DMS153 treated with DMSO at 0.1 percent for 48 hours (cell line): Measurements from ENCODE around the gene CTH.
"Not testable (repeated sequence)": the region's sequence is repeated elsewhere in the genome, so short reads cannot be mapped to it uniquely, and the experiment has no call there.

ENCODE experiments used
- DNase-seq: peaks from one replicate; lab custom pipeline; 2025; ENCODE audit not compliant: unreplicated experiment; lab: John Stamatoyannopoulos, UW

Gene CTH

GRCh38 chr1:70452164-70452939, 41.3 kb downstream of the CTH start:
- not testable (repeated sequence) for DNase-seq

DNA sequence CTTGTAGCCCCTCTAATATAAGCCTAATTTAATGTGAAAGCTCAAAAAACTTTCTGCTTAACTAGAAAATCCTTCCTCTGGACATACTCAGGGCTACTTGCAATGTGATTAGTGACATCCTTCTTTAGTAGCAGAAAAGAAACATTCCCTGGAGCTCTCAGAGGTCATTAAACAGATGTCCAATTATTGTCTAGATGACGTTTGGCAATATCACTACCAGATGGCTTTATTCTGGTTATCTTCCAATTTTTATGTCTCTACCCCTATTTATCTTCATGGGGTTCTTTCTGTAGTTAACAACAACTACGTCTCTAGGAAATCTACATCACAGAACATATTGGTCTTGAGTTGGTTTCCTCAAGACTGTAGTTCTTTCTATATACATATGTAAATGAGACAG, 44.2 kb downstream of the CTH start:
- DNase-seq: no peak

GRCh38 chr1:70458131-70458530, 47.1 kb downstream of the CTH start:
- DNase-seq: no peak

GRCh38 chr1:70459496-70460225, 48.6 kb downstream of the CTH start:
- no peak for DNase-seq

DNA sequence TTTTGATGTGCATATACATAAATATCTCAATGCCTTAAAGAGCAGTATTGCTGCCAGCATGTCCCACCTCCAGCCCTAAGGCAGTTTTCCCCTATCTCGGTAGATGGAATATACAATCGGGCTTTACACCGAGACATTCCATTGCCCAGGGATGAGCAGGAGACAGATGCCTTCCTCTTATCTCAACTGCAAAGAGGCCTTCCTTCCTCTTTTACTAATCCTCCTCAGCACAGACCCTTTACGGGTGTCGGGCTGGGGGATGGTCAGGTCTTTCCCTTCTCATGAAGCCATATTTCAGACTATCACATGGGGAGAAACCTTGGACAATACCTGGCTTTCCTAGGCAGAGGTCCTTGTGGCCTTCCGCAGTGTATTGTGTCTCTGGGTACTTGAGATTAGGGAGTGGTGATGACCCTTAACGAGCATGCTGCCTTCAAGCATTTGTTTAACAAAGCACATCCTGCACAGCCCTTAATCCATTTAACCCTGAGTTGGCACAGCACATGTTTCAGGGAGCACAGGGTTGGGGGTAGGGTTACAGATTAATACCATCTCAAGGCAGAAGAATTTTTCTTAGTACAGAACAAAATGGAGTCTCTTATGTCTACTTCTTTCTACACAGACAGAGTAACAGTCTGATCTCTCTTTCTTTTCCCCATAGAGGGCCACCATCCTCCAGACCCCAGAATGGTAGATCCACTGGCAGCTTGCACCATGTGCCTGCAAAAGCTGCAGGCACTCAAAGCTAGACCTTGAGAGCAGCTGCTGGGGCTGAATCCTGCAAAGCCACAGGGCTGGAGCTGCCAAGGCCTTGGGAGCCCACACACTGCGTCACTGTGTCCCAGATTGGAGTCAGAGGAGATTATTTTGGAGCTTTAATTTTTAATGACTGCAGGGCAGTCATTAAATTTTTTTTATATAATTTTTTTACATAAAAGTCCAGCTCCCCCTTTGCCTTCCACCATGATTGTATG, 50.0 kb downstream of the CTH start:
- not testable (repeated sequence) for DNase-seq

GRCh38 chr1:70462611-70463010, 51.5 kb downstream of the CTH start:
- DNase-seq: no peak

- DNase-seq: no peak
Observed at GRCh38 chr1:70465911-70466310, 54.8 kb downstream of the CTH start.

- DNase-seq: no peak
Observed at GRCh38 chr1:70467531-70467930, 56.5 kb downstream of the CTH start.

GRCh38 chr1:70468180-70468579, 57.1 kb downstream of the CTH start:
- DNase-seq: no peak

DNA sequence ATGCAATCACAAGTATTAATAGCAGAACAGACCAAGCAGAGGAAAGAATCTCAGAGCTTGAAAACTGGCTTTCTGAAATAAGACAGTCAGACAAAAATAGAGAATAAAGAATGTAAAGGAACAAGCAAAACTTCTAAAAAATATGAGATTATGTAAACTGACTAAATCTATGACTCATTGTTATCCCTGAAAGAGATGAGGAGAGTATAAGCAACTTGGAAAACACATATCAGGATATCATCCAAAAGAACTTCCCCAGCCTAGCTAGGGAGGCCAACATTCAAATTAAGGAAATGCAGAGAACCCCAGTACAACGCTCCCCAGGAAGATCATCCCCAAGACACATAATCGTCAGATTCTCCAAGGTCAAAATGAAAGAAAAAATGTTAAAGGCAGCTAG, 58.1 kb downstream of the CTH start:
- DNase-seq: not testable (repeated sequence)

DNA sequence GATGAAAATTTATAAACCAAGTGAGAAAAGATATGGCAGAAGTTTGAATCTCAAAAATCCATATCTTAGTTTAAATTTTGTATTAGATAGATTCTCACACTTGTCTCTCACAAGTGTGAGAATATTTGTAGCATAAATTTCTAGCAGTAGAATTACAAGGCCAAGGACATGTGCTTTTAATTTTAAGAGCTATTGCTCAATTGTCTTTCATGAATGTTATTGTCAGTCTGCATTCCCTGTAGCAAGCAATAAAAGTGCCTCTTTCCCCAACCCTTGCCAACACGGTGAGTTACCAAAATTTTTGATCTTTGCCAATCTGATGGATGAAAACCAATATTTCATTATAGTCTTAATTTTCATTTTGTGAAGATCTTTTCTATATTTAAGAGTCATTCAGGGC, 64.0 kb downstream of the CTH start:
- no peak for DNase-seq

DNA sequence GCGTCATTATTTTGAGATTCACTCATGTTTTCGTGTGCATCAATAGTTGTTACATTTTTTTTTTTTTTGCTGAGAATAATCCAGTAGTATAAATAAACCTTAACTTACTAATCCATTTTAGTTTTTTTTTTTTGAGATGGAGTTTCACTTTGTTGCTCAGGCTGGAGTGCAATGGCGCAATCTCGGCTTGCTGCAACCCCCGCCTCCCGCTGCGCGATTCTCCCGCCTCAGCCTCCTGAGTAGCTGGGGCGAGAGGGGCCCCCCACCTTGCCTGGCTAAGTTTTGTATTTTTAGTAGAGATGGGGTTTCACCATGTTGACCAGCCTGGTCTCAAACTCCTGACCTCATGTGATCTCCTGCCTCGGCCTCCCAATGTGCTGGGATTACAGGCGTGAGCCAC, 66.0 kb downstream of the CTH start:
- no peak for DNase-seq

DNA sequence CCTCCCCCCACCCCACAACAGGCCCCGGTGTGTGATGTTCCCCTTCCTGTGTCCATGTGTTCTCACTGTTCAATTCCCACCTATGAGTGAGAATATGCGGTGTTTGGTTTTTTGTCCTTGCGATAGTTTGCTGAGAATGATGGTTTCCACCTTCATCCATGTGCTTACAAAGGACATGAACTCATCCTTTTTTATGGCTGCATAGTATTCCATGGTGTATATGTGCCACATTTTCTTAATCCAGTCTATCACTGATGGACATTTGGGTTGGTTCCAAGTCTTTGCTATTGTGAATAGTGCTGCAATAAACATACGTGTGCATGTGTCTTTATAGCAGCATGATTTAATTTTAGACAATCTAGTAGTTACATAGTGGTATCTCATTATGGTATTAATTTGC, 66.8 kb downstream of the CTH start:
- not testable (repeated sequence) for DNase-seq

DNA sequence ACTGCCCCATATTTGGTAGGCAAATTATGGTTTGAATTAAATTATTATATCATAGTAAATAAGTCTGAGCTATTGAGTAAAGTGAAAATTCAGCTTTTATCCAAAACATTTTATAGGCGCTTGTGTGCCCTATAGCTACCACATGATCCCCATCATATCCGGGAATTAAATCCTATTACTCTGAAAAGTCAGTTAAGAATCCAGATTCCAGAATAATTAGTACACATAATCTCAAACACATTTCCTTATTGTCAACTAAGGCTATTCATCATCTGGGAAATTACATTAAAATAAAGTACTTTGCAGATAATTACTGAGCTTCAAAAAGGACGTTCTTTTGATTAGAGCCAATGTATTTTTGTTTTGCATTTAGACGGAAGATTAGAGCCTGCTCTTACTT, 72.3 kb downstream of the CTH start:
- DNase-seq: no peak

DNA sequence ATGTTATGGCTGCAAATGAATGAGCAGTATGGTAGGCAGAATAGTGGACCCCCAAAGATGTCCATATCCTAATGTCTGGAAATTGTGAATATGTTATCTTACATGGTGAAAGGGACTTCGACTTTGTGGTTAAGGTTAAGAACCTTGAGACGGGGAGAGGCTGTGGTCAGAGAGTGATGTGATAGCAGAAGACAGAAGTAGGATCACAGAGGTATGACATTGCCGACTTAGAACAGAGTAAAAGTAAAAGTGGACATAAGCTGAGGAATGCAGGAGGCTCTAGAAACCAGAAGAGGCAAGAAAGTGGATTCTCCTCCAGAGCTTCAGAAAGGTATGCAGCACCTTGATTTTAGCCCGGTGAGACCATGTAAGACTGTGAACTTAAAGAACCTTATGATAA, 74.6 kb downstream of the CTH start:
- DNase-seq: no peak

- no peak for DNase-seq
Observed at GRCh38 chr1:70486676-70487458, 75.8 kb downstream of the CTH start.

DNA sequence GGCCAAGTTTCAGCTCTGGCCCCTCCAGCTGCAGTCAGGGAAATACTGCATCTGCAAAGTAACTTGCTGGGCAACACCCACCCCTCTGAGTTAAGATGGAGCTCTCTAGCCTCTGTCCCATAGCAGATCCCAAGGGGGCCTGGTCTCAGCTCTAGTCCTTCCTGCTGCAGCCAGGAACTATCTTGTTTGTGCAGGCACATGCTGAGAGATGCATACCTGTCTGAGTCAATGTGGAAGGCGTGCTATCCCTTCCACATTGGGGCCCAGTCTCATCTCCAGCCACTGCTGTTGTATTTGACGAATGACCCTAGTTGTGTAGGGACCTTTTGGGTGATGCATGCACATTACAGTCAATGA, 76.4 kb downstream of the CTH start:
- no peak for DNase-seq

GRCh38 chr1:70487910-70488665, 77.0 kb downstream of the CTH start:
- DNase-seq: peak; percentile 31
